LNCaP clone FGC (cell line): ENCODE data around the gene CORO2B.

Experiments used
- DNase-seq: peaks from one replicate; pipeline ENCODE4 v3.0.0-alpha.2; 2011; ENCODE audit warnings: low read depth
- H3K4me3 ChIP-seq: 2 replicates; pipeline ENCODE4 v1.5.1; 2011; ENCODE audit warnings: mild to moderate bottlenecking, low read depth, low read length, control low read depth
- CTCF ChIP-seq: IDR thresholded peaks from 2 replicates; pipeline ENCODE4 v1.5.1; 2012; ENCODE audit warnings: mild to moderate bottlenecking; ENCODE audit not compliant: control insufficient read depth, insufficient read depth; ENCODE audit errors: extremely low read depth

Gene CORO2B

GRCh38 chr15:68614286-68615035 lies 35.7 kb downstream of the CORO2B start:
- DNase-seq, result no peak

GRCh38 chr15:68615301-68615700 lies 36.5 kb downstream of the CORO2B start:
- TF ChIP-seq CTCF, result no peak
- no peak overlapping the region for H3K4me3 ChIP-seq
- no peak for DNase-seq

More at GRCh38 chr15:68614286-68615035, 35.7 kb downstream of the CORO2B start:
- no peak for TF ChIP-seq CTCF
- H3K4me3 ChIP-seq, result no peak overlapping the region

GRCh38 chr15:68615811-68616210 lies 37.0 kb downstream of the CORO2B start:
- no peak for DNase-seq
- TF ChIP-seq CTCF, result no peak
- no peak overlapping the region for H3K4me3 ChIP-seq

GRCh38 chr15:68616397-68616796 lies 37.6 kb downstream of the CORO2B start:
- H3K4me3 ChIP-seq, result no peak overlapping the region
- TF ChIP-seq CTCF, result no peak
- no peak for DNase-seq

- no peak for TF ChIP-seq CTCF
- H3K4me3 ChIP-seq, result no peak overlapping the region
- DNase-seq, result no peak
These were observed 38.2 kb downstream of the CORO2B start for GRCh38 chr15:68617001-68617400.

- no peak overlapping the region for H3K4me3 ChIP-seq
- TF ChIP-seq CTCF, result no peak
- DNase-seq, result no peak
These were observed 39.0 kb downstream of the CORO2B start for GRCh38 chr15:68617777-68618176.

GRCh38 chr15:68618394-68618793 lies 39.6 kb downstream of the CORO2B start:
- H3K4me3 ChIP-seq, result no peak overlapping the region
- TF ChIP-seq CTCF, result no peak
- no peak for DNase-seq
